ENCODE results near the gene HNRNPLL.

Gene HNRNPLL

GRCh38 chr2:38533180-38533579, 69.5 kb downstream of the HNRNPLL start:
- no peak overlapping the region for H3K27ac ChIP-seq
- no peak for TF ChIP-seq ZFX (IDR thresholded peaks at IDR 0.05)
- TF ChIP-seq, protein P1, sequence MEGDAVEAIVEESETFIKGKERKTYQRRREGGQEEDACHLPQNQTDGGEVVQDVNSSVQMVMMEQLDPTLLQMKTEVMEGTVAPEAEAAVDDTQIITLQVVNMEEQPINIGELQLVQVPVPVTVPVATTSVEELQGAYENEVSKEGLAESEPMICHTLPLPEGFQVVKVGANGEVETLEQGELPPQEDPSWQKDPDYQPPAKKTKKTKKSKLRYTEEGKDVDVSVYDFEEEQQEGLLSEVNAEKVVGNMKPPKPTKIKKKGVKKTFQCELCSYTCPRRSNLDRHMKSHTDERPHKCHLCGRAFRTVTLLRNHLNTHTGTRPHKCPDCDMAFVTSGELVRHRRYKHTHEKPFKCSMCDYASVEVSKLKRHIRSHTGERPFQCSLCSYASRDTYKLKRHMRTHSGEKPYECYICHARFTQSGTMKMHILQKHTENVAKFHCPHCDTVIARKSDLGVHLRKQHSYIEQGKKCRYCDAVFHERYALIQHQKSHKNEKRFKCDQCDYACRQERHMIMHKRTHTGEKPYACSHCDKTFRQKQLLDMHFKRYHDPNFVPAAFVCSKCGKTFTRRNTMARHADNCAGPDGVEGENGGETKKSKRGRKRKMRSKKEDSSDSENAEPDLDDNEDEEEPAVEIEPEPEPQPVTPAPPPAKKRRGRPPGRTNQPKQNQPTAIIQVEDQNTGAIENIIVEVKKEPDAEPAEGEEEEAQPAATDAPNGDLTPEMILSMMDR (conservative IDR thresholded peaks at IDR 0.05), result no peak

DNA sequence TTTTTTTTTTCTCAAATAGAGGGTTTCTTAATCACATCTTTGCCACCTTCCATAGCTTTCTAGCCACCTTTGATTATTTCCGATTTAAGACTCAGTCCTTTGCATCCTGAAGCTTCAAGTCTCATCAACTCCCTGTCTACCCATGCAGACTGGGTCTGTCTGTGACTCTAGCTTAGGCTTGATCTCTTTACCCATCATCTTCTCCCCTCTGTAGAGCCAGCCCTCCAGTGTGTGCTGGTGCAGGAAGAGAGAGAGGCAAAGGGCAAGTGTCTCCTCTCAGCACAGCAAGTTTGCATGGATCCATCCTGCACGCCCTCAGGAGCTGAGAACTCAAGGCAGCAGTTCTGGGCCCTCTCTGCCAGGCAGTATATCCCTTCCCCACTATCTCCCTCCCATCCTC, 70.4 kb downstream of the HNRNPLL start:
- H3K27ac ChIP-seq, result no peak overlapping the region
- TF ChIP-seq, protein P1 (conservative IDR thresholded peaks at IDR 0.05), result no peak

DNA sequence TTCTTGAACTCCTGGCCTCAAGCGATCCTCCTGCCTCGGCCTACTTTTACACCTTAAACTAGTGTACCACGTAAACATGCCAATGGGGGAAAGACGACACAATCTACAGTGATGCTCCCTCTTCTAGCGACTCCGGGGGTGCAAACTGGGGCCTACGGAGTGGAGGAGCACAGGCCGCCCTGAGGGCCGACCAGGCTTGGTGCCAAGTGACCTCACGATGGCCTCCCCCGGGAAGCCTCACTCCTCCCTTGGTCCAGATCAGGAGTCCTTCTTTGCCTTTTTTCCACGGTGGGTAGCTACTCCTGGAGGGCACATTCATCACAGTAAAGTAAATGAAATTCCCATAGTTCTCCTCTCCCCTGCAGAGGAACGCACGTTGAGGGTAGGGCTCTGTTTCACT, 73.5 kb downstream of the HNRNPLL start:
- no peak for TF ChIP-seq ZFX (IDR thresholded peaks at IDR 0.05)
- TF ChIP-seq, protein P1 (conservative IDR thresholded peaks at IDR 0.05), result no peak
- H3K27ac ChIP-seq, result no peak overlapping the region

DNA sequence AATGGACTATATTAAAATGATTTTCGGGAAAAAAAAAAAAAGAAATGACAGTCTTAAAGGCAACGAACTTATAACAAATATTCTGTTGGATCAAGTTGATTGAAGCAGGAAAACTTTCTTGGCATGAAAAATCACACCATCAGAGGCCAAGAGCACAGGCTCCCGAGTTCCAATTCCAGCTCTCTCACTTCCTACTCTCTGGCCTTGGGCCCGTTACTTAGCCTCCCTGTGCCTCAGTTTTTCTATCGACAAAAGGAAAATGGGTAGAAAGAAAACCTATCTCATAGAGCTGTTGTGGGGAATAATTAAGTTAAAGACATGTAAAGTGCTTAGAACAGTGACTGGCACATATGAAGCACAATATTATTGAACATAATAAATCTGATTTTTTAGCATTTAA, 74.2 kb downstream of the HNRNPLL start:
- no peak overlapping the region for H3K27ac ChIP-seq
- TF ChIP-seq ZFX (IDR thresholded peaks at IDR 0.05), result no peak
- TF ChIP-seq, protein P1 (conservative IDR thresholded peaks at IDR 0.05), result no peak

GRCh38 chr2:38528008-38528442, 74.7 kb downstream of the HNRNPLL start:
- no peak overlapping the region for H3K27ac ChIP-seq
- no peak for TF ChIP-seq ZFX (IDR thresholded peaks at IDR 0.05)
- TF ChIP-seq, protein P1 (conservative IDR thresholded peaks at IDR 0.05), result no peak

DNA sequence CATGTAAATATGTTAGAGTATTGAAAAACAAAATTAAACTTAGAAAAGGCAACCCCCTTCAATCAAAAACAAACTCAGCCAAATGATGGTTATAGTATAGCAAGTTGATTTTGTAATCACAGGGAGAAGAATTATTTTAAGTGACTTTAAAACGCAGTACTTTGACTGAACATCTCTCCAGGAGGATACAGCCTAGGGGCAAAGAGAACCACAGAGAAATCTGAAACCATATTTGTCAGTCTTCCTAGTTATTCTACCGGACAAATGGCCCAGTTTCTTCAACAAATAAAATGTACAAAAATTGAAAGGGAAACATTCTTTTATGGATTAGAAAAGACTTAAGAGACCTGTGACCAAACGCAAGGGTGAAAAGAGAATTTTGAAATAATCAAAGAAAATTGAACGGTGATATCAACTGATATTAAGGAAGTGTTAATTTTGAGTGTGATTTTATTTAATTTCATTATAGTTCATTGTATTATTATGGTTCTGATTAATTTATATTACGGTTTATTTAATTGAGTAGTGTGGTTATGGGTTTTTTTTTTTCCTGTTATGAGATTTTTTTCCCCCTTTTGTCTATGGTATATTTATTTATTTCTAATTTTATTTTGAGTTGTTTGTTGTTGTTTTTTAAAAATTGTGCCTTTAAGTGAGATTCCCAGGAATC, 75.3 kb downstream of the HNRNPLL start:
- TF ChIP-seq ZFX (IDR thresholded peaks at IDR 0.05), result no peak
- TF ChIP-seq, protein P1 (conservative IDR thresholded peaks at IDR 0.05), result no peak
- H3K27ac ChIP-seq, result no peak overlapping the region

DNA sequence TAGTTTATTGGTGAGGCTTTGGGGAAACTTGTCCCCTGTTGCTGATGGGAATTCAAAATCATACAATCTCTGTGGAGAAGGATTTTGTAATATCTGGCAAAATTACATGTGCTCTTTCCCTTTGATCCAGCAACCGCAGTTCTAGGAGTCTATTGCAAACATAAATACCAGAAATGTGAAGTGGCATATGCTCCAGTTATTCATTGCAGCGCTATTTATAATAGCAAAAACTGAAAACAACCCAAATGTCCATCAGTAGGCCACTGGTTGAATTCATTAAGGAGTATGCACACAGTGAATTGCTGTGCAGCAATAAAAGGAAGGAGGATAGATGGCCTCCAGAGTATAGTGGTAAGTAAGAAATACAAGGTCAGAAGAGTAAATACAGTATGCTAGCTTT, 76.5 kb downstream of the HNRNPLL start:
- H3K27ac ChIP-seq, result no peak overlapping the region
- no peak for TF ChIP-seq ZFX (IDR thresholded peaks at IDR 0.05)
- TF ChIP-seq, protein P1 (conservative IDR thresholded peaks at IDR 0.05), result no peak
